MM.1S (cell line): ENCODE results near the gene HIVEP2.

Experiments used
- DNase-seq: peaks from one replicate; pipeline ENCODE4 v3.0.0-alpha.2; 2015
- H2AFZ ChIP-seq: fragments of 300-600 bp; sonication (generic); 2 replicates; pipeline ENCODE4 v1.6.0; 2016; ENCODE audit warnings: antibody characterized with exemption, low read length
- H3F3A ChIP-seq: fragments of 300-600 bp; sonication (generic); 2 replicates; pipeline ENCODE4 v1.6.1; 2016; ENCODE audit warnings: mild to moderate bottlenecking, antibody characterized with exemption, low read length, moderate library complexity, mixed read lengths; ENCODE audit not compliant: insufficient read depth
- H3K27ac ChIP-seq: fragments of 300-600 bp; sonication (generic); 2 replicates; pipeline ENCODE4 v1.5.1; 2016; ENCODE audit warnings: mild to moderate bottlenecking, low read length
- H3K27me3 ChIP-seq: fragments of 300-600 bp; sonication (generic); replicated peaks from 2 replicates; pipeline ENCODE4 v1.6.0; 2016; ENCODE audit warnings: low read length; ENCODE audit not compliant: insufficient read depth
- H3K36me3 ChIP-seq: fragments of 300-600 bp; sonication (generic); replicated peaks from 2 replicates; pipeline ENCODE4 v1.6.1; 2016; ENCODE audit warnings: mild to moderate bottlenecking, low read length, mixed read lengths; ENCODE audit not compliant: insufficient read depth
- H3K4me1 ChIP-seq: fragments of 300-600 bp; sonication (generic); 2 replicates; pipeline ENCODE4 v1.6.1; 2016; ENCODE audit warnings: low read length, mixed read lengths
- H3K4me2 ChIP-seq: fragments of 300-600 bp; sonication (generic); 2 replicates; pipeline ENCODE4 v1.6.0; 2016; ENCODE audit warnings: low read depth, low read length
- H3K4me3 ChIP-seq: fragments of 300-600 bp; sonication (generic); 2 replicates; pipeline ENCODE4 v1.5.1; 2016; ENCODE audit warnings: low read length, mixed read lengths
- H3K79me2 ChIP-seq: fragments of 300-600 bp; sonication (generic); 2 replicates; pipeline ENCODE4 v1.6.1; 2016; ENCODE audit warnings: mixed run types, low read length, mixed read lengths
- H3K9ac ChIP-seq: fragments of 300-600 bp; sonication (generic); 2 replicates; pipeline ENCODE4 v1.6.1; 2016; ENCODE audit warnings: low read length, mixed read lengths
- H3K9me2 ChIP-seq: fragments of 300-600 bp; sonication (generic); replicated peaks from 2 replicates; pipeline ENCODE4 v1.6.1; 2016; ENCODE audit warnings: mild to moderate bottlenecking, low read length, mixed read lengths; ENCODE audit not compliant: insufficient read depth
- H3K9me3 ChIP-seq: fragments of 300-600 bp; sonication (generic); replicated peaks from 2 replicates; pipeline ENCODE4 v1.6.1; 2016; ENCODE audit warnings: mild to moderate bottlenecking, low read length, mixed read lengths; ENCODE audit not compliant: insufficient read depth
- H4K20me1 ChIP-seq: fragments of 300-600 bp; sonication (generic); 2 replicates; pipeline ENCODE4 v1.6.1; 2016; ENCODE audit warnings: mild to moderate bottlenecking, low read length, moderate library complexity, mixed read lengths; ENCODE audit not compliant: insufficient read depth
- CTCF ChIP-seq: fragments of 300-600 bp; sonication (generic); IDR thresholded peaks from 2 replicates; pipeline ENCODE4 v1.5.1; 2016; ENCODE audit warnings: antibody characterized with exemption, low read length, mixed read lengths
- EZH2 ChIP-seq: fragments of 300-600 bp; sonication (generic); optimal IDR thresholded peaks from 2 replicates; pipeline ENCODE3; 2017; ENCODE audit warnings: low read depth, mild to moderate bottlenecking, antibody characterized with exemption, low read length, mixed read lengths
- EZH2phosphoT487 ChIP-seq: fragments of 300-600 bp; sonication (generic); IDR thresholded peaks from 2 replicates; pipeline ENCODE4 v1.6.1; 2018; ENCODE audit warnings: antibody characterized with exemption, low read length

The HIVEP2 gene

GRCh38 chr6:142947714-142948480 is 2.9 kb upstream of the HIVEP2 start:
- H3K36me3 ChIP-seq: no peaks in the 10 kb centered on the region
- peak overlapping the region; percentile 69 for H3K9ac ChIP-seq
- H4K20me1 ChIP-seq: no peaks in the 10 kb centered on the region
- peaks cover 3% of the 10 kb centered on the region for H3K79me2 ChIP-seq
- peak overlapping the region; percentile 59 for H3K4me2 ChIP-seq
- peak overlapping the region; percentile 58; the same call in 1 of the 2 replicates for H2AFZ ChIP-seq
- peak overlapping the region; percentile 67 for H3K4me3 ChIP-seq
- H3K27ac ChIP-seq: peak overlapping the region; percentile 94
- peak; percentile 63 for DNase-seq
- peaks cover 13% of the 10 kb centered on the region; the same call in 1 of the 2 replicates for H3K4me1 ChIP-seq
- H3K9me3 ChIP-seq: no peaks in the 10 kb centered on the region
- TF ChIP-seq EZH2 (no peak), EZH2phosphoT487 (no peak), CTCF (no peak)
- no peaks in the 10 kb centered on the region for H3K9me2 ChIP-seq
- no peaks in the 10 kb centered on the region for H3K27me3 ChIP-seq
- H3F3A ChIP-seq: peaks cover 32% of the 10 kb centered on the region

- peaks cover 31% of the 10 kb centered on the region for H3F3A ChIP-seq
- peaks cover 9% of the 10 kb centered on the region; the same call in 1 of the 2 replicates for H3K4me1 ChIP-seq
- peak overlapping the region; percentile 97 for H3K9ac ChIP-seq
- H2AFZ ChIP-seq: peak overlapping the region; percentile 58
- H3K9me2 ChIP-seq: no peaks in the 10 kb centered on the region
- TF ChIP-seq EZH2 (no peak), EZH2phosphoT487 (no peak)
- peak overlapping the region; percentile 67 for H3K4me3 ChIP-seq
- H3K27me3 ChIP-seq: no peaks in the 10 kb centered on the region
- H4K20me1 ChIP-seq: no peaks in the 10 kb centered on the region
- DNase-seq: peak; percentile 71
- peak overlapping the region; percentile 94 for H3K27ac ChIP-seq
- no peaks in the 10 kb centered on the region for H3K9me3 ChIP-seq
- no peaks in the 10 kb centered on the region for H3K36me3 ChIP-seq
- peak overlapping the region; percentile 82 for H3K4me2 ChIP-seq
- peaks cover 11% of the 10 kb centered on the region for H3K79me2 ChIP-seq
These were observed 2.1 kb upstream of the HIVEP2 start for GRCh38 chr6:142946924-142947713.

GRCh38 chr6:142946181-142946923 is 1.4 kb upstream of the HIVEP2 start:
- no peaks in the 10 kb centered on the region for H3K27me3 ChIP-seq
- H2AFZ ChIP-seq: peak overlapping the region; percentile 40
- peak; percentile 77 for DNase-seq
- peaks cover 18% of the 10 kb centered on the region for H3K79me2 ChIP-seq
- no peak for TF ChIP-seq CTCF
- no peak for TF ChIP-seq EZH2
- TF ChIP-seq EZH2phosphoT487: no peak
- peak overlapping the region; percentile 97 for H3K9ac ChIP-seq
- peaks cover 31% of the 10 kb centered on the region for H3F3A ChIP-seq
- no peaks in the 10 kb centered on the region for H3K9me3 ChIP-seq
- no peaks in the 10 kb centered on the region for H3K36me3 ChIP-seq
- peaks cover 7% of the 10 kb centered on the region; the same call in 1 of the 2 replicates for H3K4me1 ChIP-seq
- peak overlapping the region; percentile 82 for H3K4me2 ChIP-seq
- H4K20me1 ChIP-seq: no peaks in the 10 kb centered on the region
- peak overlapping the region; percentile 94 for H3K27ac ChIP-seq
- H3K9me2 ChIP-seq: no peaks in the 10 kb centered on the region
- H3K4me3 ChIP-seq: peak overlapping the region; percentile 82
